ENCODE data around the gene TPBGL.
"Not testable (repeated sequence)": the region's sequence is repeated elsewhere in the genome, so short reads cannot be mapped to it uniquely, and the experiment has no call there.

Gene TPBGL

DNA sequence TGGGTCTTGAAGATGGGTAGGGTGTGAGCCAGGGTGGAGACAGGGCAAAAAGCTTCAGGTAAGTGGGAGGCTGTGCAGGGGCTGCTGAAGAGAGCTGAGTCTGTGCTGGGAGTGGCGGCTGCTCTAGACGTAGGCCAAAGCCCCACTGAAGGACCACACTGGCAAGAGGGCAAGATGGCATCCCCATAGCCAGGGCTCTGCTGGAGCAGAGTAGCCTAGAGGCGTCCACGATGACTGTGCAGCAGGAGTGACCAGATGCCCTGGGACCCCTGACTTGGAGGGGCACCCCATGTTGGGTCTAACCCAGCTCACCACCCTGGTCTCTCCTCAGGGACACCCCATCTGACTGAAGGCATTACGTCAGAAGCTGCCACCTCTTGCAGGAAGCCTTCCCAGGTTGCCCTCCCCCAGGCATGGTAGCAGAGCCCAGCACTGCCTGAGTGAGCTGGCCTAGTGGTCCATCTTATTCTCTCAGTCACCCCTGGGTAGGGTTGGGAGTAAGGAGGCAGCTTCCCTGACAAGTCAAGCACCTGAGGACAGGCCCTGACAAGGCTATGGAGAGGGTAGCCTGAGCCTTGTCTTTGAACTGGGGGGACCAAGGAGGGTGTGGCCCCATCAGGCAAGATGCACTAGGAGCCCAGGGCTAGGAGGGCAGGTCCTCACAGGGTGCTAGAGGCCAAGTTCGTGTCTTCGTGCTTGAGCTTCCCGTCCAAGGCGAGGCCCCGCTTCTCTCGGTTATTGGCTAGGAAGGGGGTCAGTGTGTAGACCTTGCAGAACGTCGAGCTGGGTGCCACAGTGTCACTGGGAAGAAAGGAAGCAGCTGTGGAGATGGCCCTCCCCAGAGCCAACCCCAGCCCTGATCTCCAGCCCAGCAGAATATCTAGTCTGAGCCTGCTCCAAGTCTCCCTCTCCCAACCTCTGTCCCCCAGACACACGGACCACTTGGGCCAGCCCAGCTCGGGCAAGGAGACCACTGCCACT is 33.1 kb downstream of the TPBGL start:
- ATAC-seq: no peak

DNA sequence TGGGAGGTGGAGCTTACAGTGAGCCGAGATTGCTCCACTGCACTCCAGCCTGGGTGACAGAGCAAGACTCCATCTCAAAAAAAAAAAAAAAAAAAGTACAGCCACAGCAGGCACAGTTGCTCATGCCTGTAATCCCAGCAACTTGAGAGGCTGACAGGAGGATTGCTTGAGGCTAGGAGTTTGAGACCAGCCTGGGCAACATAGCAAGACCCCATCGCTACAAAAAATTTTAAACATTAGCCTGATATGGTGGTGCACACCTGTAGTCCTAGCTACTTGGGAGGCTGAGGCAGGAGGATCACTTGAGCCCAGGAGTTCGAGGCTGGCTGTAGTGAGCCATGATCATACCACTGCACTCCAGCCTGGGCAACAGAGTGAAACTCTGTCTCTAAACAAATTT is 34.1 kb downstream of the TPBGL start:
- not testable (repeated sequence) for ATAC-seq

DNA sequence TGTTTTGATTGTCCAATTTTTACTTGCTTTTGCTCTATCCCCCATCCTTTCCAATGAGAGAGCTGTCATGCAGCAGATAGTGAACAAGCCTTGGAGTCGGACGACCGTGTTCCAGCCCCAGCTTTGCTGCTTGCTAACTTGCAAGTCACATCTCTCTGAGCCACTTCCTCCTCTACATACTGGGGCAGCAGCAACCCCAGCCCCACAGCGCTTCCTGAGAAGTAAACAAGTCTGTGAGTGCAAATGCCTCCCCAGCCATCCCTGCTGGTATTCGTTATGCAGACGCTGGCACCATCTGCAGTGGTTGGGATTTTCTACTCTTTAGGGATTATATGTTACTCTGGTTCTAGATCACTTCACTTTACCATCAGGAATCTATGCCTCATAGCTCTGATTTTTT is 35.0 kb downstream of the TPBGL start:
- peak; percentile 85 to 88 for ATAC-seq

DNA sequence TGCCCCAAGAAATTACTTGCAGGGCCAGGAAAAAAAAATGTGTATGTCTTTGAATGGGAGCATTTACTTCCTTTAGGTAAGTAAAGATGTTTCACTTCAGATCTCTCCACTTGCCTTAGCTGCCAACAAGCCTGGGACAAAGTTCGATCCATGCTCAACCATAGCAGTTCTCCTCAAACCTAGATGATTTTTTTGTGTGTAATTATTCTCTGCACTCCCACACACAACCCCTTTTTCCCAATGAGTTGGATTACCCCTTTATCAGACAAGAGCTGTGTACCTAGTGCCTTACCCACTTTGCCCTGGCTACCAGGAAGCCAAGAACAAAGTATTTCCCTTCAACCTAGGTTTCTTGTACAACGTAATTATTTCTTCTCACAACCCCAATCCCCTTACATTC is 35.6 kb downstream of the TPBGL start:
- no peak for ATAC-seq

DNA sequence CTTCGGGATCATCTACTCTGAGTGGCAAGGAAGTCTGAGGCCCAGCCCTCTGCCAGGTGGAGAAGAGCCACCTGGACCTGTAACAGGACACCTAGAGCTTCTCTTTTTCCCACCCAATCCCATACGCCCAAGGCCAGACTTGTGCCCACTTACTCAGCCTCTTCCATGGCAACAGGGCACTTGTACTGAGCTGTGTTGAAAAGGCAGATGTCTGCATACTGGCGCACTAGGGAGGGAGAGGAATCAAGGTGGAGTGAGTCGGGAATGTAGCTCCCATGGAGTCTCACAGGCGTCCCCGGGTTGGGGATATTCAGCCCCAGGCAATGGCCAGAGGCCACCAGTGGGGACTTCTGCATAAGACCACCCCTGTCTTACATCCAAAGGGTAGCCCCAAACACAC is 36.1 kb downstream of the TPBGL start:
- ATAC-seq: no peak

GRCh38 chr11:75277211-75277805 is 36.7 kb downstream of the TPBGL start:
- ATAC-seq: no peak

DNA sequence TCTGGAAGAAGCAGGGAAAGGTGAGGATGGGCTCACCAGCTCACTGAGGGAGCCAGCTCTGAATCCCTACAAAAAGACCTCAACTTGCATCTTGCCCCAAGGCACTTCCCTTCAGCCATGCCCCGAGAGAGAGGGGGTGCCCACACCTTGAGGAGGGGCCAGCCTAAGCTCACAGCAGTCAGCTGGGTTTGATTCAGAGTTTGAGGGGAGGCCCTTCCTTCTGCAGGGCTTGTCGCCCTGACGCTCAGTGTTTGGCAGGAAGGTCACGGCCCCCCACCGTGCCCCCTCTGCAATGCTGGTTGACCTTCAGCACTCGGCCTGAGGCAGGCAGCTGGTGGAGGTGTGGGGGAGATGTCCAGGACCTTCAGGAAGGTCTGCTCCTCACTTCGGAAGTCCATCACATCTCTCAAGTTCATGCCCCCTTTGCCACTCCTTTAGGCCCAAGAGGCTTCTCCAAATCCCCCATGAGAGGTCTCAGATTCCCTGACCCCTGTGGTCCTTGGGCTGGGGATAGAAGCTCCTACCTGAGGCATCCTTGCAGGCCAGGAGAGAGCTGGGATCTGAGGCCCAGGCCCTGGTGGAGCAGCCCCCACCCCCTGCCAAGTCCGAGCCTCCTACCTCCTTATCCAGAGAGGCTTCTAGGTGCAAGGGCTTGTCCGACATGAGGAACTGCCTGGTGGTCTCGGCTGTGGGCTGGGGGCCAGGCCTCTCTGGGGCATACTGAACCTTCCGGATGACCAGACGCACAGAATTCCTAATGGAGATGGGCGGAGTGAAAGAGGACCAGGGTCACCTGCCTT is 37.6 kb downstream of the TPBGL start:
- ATAC-seq: no peak

DNA sequence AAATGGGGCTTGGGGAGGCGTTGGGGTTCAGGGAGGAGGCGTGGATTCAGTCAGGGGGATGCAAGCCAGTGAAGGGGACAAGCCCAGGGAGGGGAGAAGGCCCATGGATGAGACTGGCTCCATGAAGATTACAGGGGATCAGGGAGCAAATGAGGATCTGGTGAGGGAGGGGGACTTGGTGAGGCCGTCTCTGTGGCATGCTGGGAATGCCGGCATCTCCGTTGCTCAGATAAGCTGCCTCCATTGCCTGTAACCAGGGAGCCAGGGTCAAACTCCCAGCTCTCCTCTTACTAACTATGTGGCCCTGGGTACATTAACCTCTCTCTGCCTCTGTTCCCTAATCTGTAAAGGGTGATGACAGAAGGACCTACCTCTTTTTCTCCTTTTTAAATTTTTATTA is 38.7 kb downstream of the TPBGL start:
- ATAC-seq: no peak

DNA sequence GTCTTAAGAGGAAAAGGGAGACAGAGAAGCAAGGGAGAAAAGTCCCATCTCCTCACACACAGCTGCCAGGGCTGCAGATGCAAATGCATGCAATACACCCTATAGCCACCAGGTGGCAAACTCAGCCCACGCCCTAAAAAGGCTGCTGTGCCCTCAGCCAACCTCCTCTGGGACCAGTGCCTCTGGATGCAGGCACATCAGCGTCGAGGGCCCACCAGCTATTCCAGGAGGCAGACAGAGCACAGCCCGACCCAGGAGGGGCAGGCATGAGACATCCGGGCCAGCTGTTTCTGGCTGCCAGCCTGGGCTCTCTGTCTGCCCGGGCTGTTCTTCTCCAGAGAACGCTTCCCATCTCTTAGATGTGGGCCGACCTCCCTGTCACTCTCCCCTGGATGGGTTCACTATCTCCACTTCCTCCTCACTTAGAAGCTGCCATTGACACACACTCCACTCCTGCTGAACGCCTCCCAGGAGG is 39.7 kb downstream of the TPBGL start:
- peak; percentile 47 to 75 for ATAC-seq

- no peak for ATAC-seq
These were observed 40.3 kb downstream of the TPBGL start for GRCh38 chr11:75280770-75281468.

DNA sequence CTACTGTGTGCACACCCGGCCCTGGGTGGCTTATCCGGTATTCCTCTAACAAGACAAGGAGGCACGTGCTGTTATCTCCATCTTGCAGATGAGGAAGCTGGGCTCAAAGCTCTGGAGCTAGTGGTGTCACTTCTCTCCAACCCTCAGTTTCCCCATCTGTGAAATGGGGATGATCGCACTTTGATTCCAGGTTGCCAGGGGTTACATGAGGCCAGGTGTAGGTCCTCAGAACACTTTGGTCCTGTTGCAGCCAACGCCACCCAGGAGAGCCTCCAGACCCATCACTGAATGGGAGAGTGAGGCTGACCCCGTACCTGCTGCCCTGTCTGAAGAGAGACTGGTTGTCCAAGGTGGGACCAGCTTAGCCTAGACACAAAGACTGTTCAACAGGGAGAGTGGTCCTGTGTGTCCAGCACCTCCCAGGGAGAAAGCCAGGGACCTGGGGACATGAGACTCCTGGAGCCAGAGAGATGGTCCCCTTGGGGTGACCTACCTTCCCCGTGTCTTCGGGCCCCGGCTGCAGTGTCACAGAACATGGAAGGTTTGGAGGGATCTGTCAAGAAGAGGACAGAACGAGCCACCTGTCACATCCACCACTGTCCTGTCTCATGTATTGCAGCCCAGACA is 41.0 kb downstream of the TPBGL start:
- no peak for ATAC-seq

DNA sequence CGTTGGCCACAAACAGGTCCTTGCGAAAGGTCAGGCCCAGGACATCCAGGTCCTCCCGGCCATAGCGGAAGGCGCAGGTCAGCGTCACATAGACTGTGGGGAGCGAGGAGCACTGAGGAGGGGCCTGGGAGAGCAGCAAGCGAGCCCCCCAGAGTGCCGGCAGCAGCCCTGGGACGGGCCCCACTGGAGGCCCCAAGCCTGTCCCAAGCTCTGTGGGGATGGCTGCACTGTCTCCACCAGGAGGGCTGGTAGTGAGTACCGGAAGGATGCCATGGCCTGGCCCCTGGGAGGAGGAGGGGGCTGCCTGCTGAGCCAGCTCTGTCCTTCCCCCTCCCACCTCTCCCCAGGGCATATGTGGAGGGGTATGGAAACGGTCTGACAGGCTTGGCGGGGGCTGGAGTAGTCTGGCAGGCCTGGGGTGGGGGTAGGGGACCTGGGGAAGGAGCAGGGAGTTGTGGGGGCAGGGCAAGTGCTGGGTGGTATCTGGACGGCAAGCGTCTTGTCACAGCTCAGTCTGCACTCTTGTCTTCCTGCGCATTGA is 42.9 kb downstream of the TPBGL start:
- ATAC-seq: no peak

GRCh38 chr11:75285776-75286360 is 45.3 kb downstream of the TPBGL start:
- ATAC-seq: no peak

DNA sequence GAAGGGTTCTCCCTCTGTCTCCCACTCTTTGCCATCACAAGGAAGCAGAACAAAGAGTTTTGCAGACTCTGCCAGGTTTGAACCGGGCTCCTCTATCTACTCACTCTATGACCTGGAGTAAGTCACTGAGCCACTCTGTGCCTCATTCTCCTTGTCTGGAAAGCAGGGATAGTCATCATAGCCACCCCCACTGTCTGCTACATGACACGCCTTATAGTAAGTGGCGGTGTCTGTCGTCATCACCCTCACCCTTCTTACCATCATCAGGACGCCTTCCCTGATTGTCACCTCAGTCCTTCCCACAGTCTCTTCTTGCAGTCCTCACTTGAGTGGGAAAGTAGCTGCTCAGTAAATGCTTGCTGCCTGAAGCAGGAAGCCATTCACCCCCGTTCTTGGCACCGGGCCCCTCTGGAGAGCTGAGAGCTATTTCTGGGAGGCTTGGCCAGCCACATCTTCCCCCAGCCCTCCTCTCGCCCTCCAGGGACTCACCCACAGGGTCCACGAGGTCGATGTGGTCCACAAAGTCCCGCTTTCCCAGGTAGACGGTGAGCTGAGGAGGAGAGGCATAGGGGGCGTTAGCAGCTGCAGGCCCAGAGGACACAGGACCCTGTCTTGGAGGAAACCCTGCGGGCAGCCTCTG is 46.4 kb downstream of the TPBGL start:
- no peak for ATAC-seq

GRCh38 chr11:75287579-75287978 is 47.0 kb downstream of the TPBGL start:
- no peak for ATAC-seq

DNA sequence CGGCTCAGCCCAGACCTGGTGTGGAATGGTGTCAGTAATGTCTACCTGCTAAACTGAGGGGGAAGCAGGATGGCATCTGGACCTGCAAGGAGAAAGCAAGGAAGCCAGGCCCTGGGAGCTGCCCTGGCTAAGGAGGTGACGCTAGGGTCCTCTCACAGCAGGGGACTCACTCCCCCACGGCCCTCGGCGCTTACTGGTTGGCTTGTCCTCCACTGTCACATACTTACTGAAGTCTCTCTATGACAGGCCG is 48.9 kb downstream of the TPBGL start:
- ATAC-seq: no peak

DNA sequence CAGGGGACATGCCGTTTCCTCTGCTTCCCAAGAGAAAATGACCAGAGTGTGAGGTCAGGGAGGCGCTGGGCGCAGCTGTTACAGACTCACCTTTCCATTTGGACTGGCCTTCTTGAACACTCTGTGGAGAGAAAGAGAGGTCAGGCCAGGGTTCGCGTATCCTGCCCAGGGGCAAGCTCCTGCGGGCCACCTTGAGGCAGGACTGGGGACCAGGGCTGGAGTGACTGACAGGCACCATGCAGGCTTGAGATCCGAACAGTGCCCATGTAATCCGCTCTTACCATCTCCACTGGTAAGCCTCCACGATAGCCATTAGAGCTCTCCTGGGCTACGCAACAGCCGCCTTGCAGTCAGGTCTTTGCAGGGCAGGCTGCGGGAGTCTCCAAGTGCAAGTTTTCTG is 49.3 kb downstream of the TPBGL start:
- ATAC-seq: no peak

DNA sequence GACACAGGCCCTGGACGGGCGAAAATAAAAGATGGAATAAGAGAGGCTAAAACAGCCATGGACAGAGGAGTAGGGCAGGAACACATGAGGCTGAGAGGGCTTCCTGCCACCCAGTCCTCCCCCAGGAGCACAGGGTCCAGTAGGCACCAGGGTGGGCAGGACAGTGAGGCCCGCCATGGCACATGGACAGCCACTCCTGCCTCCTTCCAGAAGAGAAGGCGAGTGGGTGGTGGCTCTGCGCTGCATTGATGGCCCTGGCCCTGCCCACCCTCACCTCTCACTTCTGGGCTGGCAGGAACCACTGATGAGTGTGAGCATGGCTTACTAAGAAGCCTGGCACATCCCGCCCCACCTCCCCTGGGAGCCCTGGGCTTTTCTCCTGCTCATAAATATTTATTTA is 51.2 kb downstream of the TPBGL start:
- ATAC-seq: no peak

- ATAC-seq: no peak
These were observed 52.4 kb downstream of the TPBGL start for GRCh38 chr11:75292943-75293342.
